ENCODE data around the gene PGAP6. TPM values are rescaled to one million over a fixed set of nuclear protein-coding genes. Genes with fewer than 3 reads are reported as not detected.

Gene PGAP6
- total and polyA plus RNA-seq, 2 of the 13 experiments (the other 11 are each of a cell fraction or from before 2014, with no cell fraction given), result 52.7 to 136 TPM

DNA sequence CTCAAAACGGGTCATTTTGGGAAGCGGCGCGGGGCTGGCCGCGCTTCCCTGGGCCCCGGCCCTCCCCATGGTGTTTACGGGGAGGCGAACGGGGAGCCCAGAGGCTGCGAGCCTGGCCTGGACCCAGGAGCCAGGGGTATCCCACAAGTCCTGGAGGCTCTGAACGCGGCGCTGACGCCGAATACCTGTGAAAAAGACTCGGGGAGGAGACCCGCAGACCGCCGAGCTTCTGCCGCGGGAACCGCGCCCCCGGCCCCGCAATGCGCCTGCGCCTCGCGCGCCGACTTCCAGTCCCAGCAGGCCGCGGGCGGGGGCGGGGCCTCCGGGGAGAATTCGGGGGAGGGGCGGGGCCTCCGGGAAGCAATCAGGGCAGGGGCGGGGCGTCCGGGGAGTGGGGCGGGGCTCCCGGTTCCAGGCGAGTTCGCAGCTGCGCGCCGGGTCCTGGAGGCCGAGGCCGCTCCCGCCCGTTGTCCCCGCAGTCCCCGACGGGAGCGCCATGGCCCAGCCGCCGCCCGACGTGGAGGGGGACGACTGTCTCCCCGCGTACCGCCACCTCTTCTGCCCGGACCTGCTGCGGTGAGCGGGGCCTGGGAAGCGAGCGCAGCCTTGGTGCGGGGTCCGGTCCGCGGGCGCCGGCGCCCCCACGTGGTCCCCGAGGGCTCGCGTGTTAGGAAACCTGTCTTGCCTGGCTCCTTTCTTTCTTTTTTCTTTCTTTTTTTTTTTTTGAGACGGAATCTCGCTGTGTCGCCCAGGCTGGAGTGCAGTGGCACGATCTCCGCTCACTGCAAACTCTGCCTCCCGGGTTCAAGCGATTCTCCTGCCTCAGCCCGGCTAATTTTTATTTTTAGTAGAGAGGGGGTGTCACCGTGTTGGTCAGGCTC is 19.9 kb upstream of the PGAP6 start, which contains the start of gene DECR2 (continued):
- TF ChIP-seq, protein P1, sequence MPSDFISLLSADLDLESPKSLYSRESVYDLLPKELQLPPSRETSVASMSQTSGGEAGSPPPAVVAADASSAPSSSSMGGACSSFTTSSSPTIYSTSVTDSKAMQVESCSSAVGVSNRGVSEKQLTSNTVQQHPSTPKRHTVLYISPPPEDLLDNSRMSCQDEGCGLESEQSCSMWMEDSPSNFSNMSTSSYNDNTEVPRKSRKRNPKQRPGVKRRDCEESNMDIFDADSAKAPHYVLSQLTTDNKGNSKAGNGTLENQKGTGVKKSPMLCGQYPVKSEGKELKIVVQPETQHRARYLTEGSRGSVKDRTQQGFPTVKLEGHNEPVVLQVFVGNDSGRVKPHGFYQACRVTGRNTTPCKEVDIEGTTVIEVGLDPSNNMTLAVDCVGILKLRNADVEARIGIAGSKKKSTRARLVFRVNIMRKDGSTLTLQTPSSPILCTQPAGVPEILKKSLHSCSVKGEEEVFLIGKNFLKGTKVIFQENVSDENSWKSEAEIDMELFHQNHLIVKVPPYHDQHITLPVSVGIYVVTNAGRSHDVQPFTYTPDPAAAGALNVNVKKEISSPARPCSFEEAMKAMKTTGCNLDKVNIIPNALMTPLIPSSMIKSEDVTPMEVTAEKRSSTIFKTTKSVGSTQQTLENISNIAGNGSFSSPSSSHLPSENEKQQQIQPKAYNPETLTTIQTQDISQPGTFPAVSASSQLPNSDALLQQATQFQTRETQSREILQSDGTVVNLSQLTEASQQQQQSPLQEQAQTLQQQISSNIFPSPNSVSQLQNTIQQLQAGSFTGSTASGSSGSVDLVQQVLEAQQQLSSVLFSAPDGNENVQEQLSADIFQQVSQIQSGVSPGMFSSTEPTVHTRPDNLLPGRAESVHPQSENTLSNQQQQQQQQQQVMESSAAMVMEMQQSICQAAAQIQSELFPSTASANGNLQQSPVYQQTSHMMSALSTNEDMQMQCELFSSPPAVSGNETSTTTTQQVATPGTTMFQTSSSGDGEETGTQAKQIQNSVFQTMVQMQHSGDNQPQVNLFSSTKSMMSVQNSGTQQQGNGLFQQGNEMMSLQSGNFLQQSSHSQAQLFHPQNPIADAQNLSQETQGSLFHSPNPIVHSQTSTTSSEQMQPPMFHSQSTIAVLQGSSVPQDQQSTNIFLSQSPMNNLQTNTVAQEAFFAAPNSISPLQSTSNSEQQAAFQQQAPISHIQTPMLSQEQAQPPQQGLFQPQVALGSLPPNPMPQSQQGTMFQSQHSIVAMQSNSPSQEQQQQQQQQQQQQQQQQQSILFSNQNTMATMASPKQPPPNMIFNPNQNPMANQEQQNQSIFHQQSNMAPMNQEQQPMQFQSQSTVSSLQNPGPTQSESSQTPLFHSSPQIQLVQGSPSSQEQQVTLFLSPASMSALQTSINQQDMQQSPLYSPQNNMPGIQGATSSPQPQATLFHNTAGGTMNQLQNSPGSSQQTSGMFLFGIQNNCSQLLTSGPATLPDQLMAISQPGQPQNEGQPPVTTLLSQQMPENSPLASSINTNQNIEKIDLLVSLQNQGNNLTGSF (CRISPR knock-in tag; IDR thresholded peaks at IDR 0.05), result peak; percentile 61
- TF ChIP-seq, protein P2, sequence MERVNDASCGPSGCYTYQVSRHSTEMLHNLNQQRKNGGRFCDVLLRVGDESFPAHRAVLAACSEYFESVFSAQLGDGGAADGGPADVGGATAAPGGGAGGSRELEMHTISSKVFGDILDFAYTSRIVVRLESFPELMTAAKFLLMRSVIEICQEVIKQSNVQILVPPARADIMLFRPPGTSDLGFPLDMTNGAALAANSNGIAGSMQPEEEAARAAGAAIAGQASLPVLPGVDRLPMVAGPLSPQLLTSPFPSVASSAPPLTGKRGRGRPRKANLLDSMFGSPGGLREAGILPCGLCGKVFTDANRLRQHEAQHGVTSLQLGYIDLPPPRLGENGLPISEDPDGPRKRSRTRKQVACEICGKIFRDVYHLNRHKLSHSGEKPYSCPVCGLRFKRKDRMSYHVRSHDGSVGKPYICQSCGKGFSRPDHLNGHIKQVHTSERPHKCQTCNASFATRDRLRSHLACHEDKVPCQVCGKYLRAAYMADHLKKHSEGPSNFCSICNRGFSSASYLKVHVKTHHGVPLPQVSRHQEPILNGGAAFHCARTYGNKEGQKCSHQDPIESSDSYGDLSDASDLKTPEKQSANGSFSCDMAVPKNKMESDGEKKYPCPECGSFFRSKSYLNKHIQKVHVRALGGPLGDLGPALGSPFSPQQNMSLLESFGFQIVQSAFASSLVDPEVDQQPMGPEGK (CRISPR knock-in tag; IDR thresholded peaks at IDR 0.05), result peak; percentile 67
- TF ChIP-seq HOXD1 (CRISPR knock-in tag; IDR thresholded peaks at IDR 0.05), result no peak
- peak; percentile 31; the same call in 1 of the 2 replicates for TF ChIP-seq ZNF205 (CRISPR knock-in tag; IDR thresholded peaks at IDR 0.05)
- peak; percentile 72 for TF ChIP-seq POLR2AphosphoS5 (IDR thresholded peaks at IDR 0.05; ENCODE audit: low read depth, low read length)
- TF ChIP-seq KAT7 (CRISPR knock-in tag; IDR thresholded peaks at IDR 0.05; ENCODE audit: borderline replicate concordance), result peak; percentile 84; the same call in 1 of the 2 replicates
- TF ChIP-seq ERF (CRISPR knock-in tag; IDR thresholded peaks at IDR 0.05), result 0 out of 2 replicates have a peak, but pooled peaks have one; percentile 25
- TF ChIP-seq, protein P3, sequence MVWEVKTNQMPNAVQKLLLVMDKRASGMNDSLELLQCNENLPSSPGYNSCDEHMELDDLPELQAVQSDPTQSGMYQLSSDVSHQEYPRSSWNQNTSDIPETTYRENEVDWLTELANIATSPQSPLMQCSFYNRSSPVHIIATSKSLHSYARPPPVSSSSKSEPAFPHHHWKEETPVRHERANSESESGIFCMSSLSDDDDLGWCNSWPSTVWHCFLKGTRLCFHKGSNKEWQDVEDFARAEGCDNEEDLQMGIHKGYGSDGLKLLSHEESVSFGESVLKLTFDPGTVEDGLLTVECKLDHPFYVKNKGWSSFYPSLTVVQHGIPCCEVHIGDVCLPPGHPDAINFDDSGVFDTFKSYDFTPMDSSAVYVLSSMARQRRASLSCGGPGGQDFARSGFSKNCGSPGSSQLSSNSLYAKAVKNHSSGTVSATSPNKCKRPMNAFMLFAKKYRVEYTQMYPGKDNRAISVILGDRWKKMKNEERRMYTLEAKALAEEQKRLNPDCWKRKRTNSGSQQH (CRISPR knock-in tag; IDR thresholded peaks at IDR 0.05; ENCODE audit: low read depth), result no peak
- 0 out of 2 replicates have a peak, but pooled peaks have one; percentile 12 for TF ChIP-seq NFKB2 (CRISPR knock-in tag; IDR thresholded peaks at IDR 0.05; ENCODE audit: borderline replicate concordance)
- TF ChIP-seq NFE2L2 (IDR thresholded peaks at IDR 0.05; ENCODE audit: low read length), result no peak
- TF ChIP-seq ZNF143 (CRISPR knock-in tag; IDR thresholded peaks at IDR 0.05), result peak; percentile 71
- TF ChIP-seq, protein P4, sequence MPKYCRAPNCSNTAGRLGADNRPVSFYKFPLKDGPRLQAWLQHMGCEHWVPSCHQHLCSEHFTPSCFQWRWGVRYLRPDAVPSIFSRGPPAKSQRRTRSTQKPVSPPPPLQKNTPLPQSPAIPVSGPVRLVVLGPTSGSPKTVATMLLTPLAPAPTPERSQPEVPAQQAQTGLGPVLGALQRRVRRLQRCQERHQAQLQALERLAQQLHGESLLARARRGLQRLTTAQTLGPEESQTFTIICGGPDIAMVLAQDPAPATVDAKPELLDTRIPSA (CRISPR knock-in tag; IDR thresholded peaks at IDR 0.05; ENCODE audit: borderline replicate concordance), result no peak
- 0 out of 2 replicates have a peak, but pooled peaks have one; percentile 53 for TF ChIP-seq ZNF138 (CRISPR knock-in tag; IDR thresholded peaks at IDR 0.05; ENCODE audit: low read depth)
- TF ChIP-seq ZNF235 (CRISPR knock-in tag; IDR thresholded peaks at IDR 0.05; ENCODE audit: borderline replicate concordance), result peak; percentile 59; the same call in 1 of the 2 replicates
- peak; percentile 39; the same call in 1 of the 2 replicates for TF ChIP-seq KMT2A (CRISPR knock-in tag; IDR thresholded peaks at IDR 0.05)
- TF ChIP-seq ZSCAN9 (CRISPR knock-in tag; IDR thresholded peaks at IDR 0.05; ENCODE audit: borderline replicate concordance), result 0 out of 2 replicates have a peak, but pooled peaks have one; percentile 16
- 0 out of 2 replicates have a peak, but pooled peaks have one; percentile 55 for TF ChIP-seq ZNF430 (CRISPR knock-in tag; IDR thresholded peaks at IDR 0.05)
- TF ChIP-seq ZNF839 (CRISPR knock-in tag; IDR thresholded peaks at IDR 0.05; ENCODE audit: borderline replicate concordance), result no peak
- peak; percentile 74; the same call in 1 of the 2 replicates for TF ChIP-seq ZNF589 (CRISPR knock-in tag; conservative IDR thresholded peaks at IDR 0.05)
- no peak for TF ChIP-seq ZMYM3 (CRISPR knock-in tag; IDR thresholded peaks at IDR 0.05)
